HG03558 (cell line): Measurements from ENCODE around the gene POPDC2.
"Not testable (repeated sequence)": the region's sequence is repeated elsewhere in the genome, so short reads cannot be mapped to it uniquely, and the experiment has no call there.

Experiments
- ATAC-seq: cut with Tn5 transposase; IDR thresholded peaks from one replicate; pipeline ENCODE4 v1.9.1; 2021; ENCODE audit warnings: moderate number of reproducible peaks; ENCODE audit not compliant: unreplicated experiment; ENCODE audit errors: extremely low read depth

Gene POPDC2

DNA sequence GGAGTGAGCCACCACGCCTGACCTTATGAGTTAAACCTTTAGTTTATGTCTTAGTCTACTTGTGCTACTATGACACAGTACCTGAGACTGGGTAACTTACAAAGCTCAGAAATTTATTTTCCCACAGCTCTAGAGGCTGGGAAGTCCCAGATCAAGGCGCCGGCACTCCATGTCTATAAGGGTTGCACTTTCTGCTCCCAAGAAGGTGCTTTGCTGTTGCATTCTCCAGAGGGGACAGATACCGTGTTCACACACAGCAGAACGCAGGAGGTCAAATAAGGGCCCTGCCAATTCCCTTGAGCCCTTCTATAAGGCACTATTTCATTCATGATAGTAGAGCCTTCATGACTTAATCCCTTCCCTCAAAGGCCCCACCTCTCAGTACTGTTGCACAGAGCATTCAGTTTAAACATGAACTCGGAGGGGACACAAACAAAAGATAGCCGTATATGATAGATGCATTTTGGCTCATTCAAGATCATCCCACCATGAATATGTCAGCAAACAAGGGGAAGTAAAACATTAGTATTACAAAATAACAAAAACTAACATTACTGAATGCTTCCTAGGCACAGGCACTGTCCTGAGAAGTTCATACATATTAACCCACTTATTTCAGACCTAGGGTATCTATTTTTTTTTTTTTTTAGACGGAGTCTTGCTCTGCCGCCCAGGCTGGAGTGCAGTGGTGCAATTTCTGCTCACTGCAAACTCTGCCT lies 36.2 kb downstream of the POPDC2 start:
- no peak for ATAC-seq

DNA sequence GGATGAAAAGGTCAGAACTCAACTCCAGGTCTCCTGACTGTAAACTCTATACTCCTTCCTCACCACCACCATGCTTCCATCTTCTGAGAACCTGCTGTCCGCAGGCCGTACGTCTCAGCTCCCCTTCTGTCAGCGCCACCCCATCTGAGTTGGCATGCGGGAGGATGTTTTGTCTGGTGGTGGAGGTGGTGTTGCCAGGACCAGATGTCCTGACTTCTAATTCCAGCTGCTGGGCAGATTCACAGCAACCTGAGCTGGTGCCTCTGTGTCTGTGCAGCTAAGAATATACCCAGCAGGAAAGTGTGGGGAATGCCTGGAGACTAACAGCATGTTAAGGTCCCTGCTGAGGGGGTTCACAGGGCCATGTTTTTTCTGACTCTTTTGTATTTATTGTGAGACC lies 39.5 kb downstream of the POPDC2 start:
- no peak for ATAC-seq

DNA sequence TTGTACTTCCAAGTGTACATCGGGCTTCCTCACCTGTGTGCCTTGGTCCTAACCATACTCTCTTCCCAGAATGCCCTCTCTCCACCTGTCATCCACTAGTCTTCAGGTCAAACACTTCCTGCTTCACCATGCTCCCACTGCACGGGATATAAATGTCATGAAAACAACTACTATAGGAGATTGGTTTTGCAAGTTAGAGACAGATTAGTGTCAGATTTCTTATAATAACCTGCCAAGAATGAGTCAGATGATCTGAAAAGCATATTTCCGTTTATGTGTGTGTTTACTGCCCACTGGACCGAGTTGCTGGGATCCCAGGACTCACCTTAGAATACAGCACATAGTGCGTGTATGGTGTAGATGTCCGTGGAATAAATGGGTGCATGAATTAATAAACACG lies 41.3 kb downstream of the POPDC2 start:
- no peak for ATAC-seq

DNA sequence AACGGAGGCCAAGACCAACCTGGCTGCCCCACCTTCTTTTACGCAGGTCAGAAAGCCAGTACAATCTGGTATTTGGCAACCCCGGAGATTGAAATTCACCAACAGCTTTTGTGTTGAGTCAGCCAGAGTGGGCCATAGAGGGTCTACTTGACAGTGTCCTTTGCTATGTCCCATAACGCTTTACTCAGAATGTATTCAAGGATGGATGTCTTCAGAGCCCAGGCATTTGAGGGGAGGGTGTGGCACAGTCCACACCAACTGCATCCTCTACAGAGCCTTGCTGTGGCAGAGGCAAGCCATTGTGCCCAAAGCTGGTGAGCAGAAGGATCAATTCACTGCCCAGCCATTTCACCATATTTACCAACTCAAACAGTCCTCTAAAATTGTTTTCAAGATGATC lies 44.3 kb downstream of the POPDC2 start:
- ATAC-seq, result no peak

DNA sequence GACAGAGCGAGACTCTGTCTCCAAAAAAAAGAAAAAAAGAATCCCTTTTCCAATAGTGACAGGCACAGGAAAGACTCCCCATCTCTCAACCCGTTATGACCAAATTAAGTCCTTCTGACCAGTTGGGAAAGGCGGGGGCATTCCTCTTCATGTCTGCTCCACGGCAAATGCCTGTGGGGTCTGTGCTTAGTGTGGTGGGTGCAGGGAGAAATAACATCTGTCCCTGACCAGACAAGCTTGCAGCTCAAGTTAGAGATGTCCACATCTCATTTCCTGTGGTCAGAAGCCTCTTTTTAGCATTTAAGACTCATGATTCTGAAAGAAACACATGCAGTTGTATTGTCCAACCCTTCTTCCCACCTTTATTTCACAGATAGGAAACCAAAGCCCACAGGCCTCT lies 46.5 kb downstream of the POPDC2 start:
- no peak for ATAC-seq

DNA sequence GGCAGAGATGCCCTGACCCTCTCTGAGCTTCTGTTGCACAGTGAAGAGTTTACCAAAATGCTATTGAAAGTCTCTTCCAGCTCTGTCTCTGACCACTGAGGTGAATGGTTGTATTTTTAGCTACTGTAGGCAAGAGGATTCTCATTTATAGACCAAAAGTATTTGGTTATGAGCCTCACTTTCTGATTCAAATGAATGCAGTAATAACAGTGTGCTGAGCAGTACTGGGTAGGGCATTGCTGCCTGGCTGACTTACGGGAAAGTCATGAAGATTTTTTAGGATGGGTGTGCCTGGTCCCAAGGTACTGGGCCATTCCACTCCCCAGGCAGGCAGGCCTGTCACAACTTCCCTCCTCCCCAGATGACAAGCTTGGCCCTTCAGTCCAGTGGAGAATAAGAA lies 47.2 kb downstream of the POPDC2 start:
- ATAC-seq, result no peak

DNA sequence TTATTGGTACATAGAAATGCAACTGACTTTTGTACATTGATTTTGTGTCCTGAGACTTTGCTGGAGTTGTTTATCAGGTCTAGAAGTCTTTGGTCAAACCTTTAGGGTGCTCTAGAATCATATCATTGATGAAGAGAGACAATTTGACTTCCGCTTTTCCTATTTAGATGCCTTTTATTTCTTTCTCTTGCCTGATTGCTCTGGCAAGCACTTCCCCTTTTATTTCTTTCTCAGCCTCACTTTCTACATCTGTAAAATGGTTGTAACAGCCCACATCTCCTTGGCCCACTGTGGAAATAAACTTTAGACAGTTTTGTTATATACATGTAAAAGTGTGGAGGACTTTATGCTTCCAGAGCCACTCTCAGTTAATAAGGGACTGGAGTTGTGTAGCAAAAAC lies 48.7 kb downstream of the POPDC2 start:
- ATAC-seq, result no peak

DNA sequence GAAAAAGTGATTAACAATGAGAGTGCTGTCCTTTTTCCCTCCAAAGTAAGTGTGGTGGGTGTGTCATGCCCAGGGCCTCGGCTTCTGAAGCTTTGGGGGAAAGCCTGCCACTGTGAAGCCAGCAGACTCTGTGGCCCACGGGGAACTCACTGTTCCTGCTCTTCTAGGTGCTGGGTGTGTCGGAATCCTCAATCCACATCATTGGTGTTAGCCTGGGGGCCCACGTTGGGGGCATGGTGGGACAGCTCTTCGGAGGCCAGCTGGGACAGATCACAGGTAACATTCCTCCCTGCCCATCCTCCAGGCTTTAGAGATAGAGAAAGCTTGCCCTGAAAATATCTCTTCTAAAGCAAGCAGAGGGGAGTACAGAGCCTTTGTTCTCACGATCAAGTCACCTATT lies 51.1 kb downstream of the POPDC2 start:
- ATAC-seq, result no peak

DNA sequence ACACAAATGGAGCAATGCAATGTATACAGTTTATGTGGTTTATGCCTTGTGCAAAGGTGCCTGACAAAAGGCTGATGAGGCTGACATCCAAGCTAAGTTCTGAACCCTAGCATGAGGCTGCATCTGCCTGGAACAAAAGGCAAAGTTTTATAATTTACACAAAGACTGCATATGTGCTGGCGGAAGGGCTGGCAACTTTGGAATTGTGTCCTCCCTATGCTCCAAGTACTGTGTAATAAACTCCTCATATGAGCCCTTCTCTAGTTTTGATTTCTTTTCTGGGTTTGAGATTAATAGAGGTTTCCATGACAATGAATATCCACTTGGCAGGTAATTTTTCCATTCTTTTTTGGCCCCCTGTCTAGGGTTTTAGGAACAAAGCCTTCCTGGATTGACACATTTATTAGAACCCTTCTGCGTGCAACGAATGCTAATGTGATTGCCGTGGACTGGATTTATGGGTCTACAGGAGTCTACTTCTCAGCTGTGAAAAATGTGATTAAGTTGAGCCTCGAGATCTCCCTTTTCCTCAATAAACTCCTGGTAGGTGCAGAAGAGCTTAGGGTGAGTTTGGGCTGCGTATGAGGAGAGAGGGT lies 51.9 kb downstream of the POPDC2 start:
- ATAC-seq, result no peak

DNA sequence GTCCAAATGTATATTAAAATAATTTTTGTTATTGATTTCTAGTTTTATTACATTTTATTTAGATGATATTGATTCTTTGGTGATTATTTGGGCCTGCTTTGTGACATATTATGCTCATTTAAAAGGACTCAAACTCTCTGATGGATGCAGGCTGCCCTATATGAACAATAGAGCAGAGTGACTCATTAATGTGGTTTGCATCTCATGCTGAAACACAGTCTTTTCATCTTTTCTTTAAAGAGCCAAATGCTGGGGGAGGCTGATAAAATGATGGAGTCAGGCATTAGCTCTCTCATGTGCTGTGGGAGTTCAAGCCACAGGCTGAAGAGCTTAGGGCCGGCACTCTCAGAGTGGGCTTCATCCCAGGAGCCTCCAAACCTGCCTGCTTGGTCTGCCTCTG lies 55.5 kb downstream of the POPDC2 start:
- ATAC-seq, result no peak

DNA sequence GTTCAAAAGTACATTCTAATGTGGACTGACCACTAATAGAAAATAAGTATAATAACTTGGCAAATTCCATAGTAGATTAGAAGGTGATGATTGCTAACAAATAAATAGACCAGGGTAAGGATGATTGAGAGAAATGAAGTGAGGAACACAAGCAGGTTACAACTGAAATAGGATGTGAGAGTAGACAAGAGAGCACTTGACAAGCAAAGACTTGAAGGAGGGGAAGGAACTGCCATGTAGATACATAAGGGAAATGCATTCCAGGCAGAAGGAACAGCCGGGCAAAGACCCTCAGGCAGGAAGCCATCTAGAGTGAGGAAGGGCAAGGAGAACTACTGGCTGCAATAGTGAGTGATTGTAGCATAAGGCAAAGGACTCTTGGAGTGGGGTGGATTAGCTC lies 57.7 kb downstream of the POPDC2 start:
- ATAC-seq, result no peak

DNA sequence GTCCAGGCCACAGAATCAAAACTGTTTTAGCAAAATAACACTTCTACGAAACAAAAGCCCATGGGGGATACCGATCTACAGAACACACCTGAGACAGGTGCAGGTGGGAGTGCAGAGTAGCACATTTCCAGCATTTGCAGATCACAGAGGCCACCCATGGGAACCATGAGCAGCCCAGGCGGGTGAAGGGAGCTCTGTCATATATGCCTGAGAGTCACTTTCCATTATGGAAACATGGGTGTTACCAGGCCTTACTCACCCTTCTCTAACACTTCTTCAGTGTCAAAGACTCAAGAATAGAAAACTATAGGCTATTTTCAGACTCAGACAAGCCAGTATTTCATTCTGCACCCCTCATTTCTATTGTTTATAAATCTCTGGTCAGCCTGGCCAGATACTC lies 59.2 kb downstream of the POPDC2 start:
- ATAC-seq, result no peak

DNA sequence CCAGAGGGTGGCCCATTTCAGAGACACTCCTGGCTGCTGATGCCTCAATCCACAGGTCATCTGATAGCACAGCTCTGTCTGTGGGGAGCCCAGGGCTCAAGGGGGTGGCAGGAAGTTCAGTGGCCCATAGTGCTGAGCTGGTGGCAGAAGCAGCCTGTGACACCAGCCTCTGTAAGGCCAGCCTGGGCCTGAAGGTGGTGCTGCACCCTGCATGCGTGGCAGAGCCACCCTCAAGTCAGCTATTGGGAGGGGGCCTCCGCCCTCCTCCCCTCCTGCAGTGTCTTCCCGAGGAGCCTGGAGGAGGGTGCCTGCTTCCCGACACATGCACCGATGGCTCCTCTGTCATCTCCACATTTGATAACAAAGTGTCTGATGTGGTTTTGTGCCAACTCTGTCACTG lies 59.7 kb downstream of the POPDC2 start:
- ATAC-seq, result peak; percentile 51

DNA sequence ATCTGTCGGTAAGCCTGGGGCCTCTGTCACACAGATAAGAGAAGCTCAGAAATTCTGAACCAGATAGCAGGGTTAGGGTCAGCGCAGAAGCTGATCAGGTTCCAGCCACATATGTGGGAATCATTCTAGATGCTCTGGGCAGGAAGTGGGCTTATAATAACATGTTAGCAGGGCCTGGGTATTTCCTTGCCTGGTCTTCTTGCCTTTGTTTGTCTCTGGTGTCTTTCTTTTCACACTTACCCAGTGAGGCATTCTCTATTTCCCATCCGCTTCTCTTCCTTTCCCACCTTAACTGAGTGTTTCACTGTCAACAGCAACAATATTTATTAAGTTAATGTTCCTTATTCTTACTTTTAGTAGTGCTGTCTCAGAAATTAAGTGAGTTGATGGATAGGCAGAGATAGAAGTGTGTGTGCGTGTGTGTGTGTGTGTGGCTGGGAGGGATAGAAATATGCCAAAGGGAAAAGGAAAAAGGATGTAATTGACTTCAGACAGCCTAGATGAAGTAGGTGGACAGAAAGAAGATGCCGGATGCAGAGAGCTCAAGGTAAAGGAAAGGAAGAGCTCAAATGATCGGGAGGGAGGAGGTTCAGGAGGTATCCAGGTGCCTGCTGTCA lies 60.7 kb downstream of the POPDC2 start:
- ATAC-seq, result no peak

DNA sequence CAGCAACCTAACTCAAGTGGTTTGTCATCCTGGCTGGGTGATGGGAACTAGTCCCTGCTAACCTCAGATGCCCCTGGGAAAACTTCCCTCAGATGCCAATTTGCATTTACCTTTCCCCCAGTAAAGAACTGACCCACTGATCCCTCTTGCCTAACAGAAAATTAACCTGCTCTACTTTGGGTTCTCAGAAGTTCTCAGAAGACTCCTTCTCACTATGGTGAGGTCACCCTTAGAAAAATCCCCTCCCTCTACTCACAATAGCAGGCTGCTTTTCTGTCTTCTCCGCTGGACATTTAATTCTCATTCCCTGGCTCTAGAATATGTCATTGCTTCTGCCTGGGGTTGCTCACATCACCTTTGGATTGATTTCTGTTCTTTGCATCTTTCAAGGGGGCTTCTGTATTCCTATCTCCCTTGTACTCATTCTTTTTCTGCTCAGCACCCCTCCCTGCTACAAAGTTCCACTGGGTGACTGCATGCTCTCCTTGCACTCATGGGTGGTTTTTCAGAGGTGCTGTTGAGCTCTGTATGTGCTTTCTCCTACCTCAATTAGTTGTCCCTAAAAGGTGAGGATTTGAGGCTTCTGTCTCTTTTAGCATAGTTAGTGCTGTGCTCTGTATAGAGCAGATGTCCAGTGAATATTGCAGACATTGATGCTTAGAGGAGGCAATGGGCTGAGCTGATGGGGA lies 61.8 kb downstream of the POPDC2 start:
- peak; percentile 30 for ATAC-seq

DNA sequence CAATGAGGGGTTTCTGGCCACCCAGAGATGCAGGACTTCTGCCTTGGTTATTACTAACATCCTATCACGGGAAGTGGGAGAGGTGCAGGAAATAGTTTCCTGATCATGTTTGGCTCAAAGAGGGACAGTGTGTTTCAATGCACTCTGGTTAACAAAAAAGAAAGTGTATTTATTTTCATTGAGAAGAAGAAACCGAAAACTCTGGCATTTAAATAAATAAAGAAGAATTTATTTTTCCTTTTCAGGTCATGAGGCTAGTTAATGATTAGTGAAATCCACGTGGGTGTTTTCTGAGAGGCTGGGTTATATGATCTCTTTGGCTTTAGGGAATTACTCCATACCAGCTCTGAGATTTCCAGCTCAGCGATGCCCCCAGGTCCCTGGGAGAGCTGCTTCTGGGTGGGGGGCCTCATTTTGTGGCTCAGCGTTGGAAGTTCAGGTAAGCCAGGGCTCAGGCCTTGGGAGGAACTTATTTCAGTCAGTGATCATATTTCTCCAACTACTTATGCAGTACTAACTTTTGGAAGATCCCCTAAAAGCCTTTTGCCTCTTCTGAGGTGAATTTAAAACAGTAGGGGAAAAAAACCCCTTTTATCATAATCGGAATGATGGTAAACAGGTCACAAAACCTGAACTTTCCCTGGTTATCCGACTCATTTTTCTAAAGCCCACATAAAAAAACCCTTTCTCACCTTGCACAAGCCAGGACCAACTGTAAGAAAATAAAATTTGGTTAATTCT lies 62.7 kb downstream of the POPDC2 start, which contains the start of gene PLA1A:
TSS of gene PLA1A (plus strand) at position 338 of the 741 bp plus-strand sequence. CDS start at position 367, 29 bp downstream.
- ATAC-seq, result no peak

DNA sequence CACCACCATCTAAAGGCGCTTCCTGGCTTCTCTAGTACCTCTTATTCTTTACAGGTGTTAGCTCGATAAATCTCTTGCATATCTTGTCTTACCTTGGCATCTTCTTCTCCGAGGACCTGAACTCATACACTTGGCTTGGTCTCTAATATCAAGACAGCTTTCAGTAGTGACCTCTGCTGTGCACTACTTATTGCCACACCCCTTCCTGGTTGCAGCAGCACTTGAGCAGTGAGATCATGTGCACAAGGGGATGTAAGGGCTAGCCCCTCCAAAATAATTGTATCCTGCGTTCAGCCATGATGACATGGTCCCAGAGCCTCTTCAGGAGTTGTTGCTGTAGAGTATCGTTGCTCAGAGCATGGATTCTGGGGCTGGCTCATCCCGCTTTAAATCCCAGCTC lies 64.0 kb downstream of the POPDC2 start:
- no peak for ATAC-seq

DNA sequence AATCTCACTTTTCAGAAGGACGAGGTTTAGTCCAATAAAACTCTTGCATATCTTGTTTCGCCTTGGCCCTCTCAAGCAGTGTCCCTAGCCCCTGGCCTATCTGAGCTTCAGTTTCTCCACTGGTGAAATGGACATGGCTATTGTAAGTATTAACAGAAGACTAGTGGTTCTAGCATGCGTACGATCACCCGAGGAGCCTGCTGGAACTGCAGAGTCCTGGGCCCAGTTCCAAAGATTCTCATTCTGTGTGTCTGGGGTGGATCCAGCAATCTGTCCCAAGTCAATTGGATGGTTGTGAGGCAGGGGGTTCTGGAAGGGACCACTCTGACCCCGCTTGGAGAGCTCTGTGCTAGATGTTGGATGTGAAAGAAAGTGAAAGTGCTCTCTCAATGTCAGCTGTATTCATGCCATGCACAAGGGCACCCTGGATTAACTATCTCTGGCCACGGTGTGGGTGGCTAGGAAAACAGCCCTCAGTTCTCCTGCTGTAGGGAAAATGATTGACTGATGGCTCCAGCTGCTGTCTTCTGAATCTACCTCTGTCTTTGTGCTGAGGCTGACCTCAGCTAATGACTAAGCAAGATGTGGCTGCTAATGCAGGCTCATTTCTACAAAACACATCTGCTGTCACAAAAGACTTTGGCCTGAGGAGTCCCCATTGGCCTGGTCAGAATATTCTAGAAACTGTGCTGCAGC lies 64.6 kb downstream of the POPDC2 start:
- ATAC-seq, result no peak

DNA sequence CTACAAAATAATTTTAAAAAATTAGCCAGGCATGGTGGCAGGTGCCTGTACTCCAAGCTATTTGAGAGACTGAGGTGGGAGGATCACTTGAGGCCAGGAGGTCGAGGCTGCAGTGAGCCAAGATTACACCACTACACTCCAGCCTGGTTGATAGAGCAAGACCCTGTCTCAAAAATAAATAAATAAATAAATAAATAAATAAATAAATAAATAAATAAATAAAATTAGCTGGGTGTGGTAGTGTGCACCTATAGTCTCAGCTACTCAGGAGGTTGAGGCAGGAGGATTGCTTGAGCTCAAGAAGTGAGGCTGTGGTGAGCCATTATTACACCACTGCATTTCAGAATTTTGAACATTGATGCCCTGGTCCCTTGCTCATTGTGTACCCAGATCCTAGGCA lies 65.5 kb downstream of the POPDC2 start:
- not testable (repeated sequence) for ATAC-seq

DNA sequence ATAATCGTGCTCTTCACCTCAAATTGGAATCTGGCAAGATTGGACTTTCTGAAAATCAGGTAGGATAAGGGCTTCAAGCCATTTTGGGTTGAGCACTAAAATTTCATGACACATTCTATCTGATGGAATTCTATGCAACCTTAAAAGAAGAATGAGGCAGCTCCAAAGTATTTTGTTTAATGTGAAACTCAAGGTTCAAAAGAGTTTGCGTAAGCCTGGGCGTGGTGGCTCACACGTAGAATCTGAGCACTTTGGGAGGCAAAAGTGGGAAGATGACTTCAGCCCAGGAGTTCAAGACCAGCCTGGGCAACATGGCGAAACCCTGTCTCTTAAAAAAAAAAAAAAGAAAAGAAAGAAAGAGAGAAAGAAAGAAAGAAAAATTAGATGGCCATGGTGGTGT lies 66.3 kb downstream of the POPDC2 start:
- ATAC-seq, result no peak
